HG03520 (cell line): ENCODE measurements around the gene KLHL28.

ENCODE experiments used
- ATAC-seq: cut with Tn5 transposase; IDR thresholded peaks from one replicate; pipeline ENCODE4 v1.9.1; 2021; ENCODE audit warnings: mild to moderate bottlenecking, moderate library complexity; ENCODE audit not compliant: unreplicated experiment

KLHL28 gene

GRCh38 chr14:44961554-44962333, at the start of gene KLHL28, which contains the start of gene TOGARAM1:
TSS of gene KLHL28 (minus strand) at chr14:44961947. CDS start at chr14:44945928, 16,019 bp downstream.
TSS of gene TOGARAM1 (plus strand) at chr14:44962190. CDS start at chr14:44962422, 232 bp downstream.
- ATAC-seq: peak; percentile 93

GRCh38 chr14:45003924-45004323, 42.2 kb upstream of the KLHL28 start:
- ATAC-seq: no peak

- ATAC-seq: no peak
These were observed 34.1 kb upstream of the KLHL28 start for GRCh38 chr14:44995770-44996294.

- ATAC-seq: no peak
These were observed 33.4 kb upstream of the KLHL28 start for GRCh38 chr14:44995196-44995595.

GRCh38 chr14:44990533-44990932, 28.8 kb upstream of the KLHL28 start:
- no peak for ATAC-seq

GRCh38 chr14:44989497-44990440, 28.0 kb upstream of the KLHL28 start:
- ATAC-seq: no peak

- no peak for ATAC-seq
These were observed 26.9 kb upstream of the KLHL28 start for GRCh38 chr14:44988694-44989093.

GRCh38 chr14:44982594-44982993, 20.8 kb upstream of the KLHL28 start:
- ATAC-seq: no peak

- no peak for ATAC-seq
These were observed 19.5 kb upstream of the KLHL28 start for GRCh38 chr14:44981198-44981597.

GRCh38 chr14:44979740-44980356, 18.1 kb upstream of the KLHL28 start:
- ATAC-seq: no peak

GRCh38 chr14:44979273-44979672, 17.5 kb upstream of the KLHL28 start:
- no peak for ATAC-seq

GRCh38 chr14:44971459-44971858, 9.7 kb upstream of the KLHL28 start:
- no peak for ATAC-seq

GRCh38 chr14:44970907-44971306, 9.2 kb upstream of the KLHL28 start:
- no peak for ATAC-seq

GRCh38 chr14:44968714-44969113, 7.0 kb upstream of the KLHL28 start:
- ATAC-seq: no peak

- no peak for ATAC-seq
These were observed 5.0 kb upstream of the KLHL28 start for GRCh38 chr14:44966601-44967336.

GRCh38 chr14:44963775-44964380, 2.1 kb upstream of the KLHL28 start:
- no peak for ATAC-seq

- no peak for ATAC-seq
These were observed 1.3 kb upstream of the KLHL28 start for GRCh38 chr14:44963044-44963528.

GRCh38 chr14:44962334-44963043, 742 bp upstream of the KLHL28 start:
- ATAC-seq: peak; percentile 24

- peak; percentile 13 for ATAC-seq
These were observed 595 bp downstream of the KLHL28 start for GRCh38 chr14:44961151-44961553.
